A204.1 (cell line): ENCODE results near the gene EHBP1.

Source experiments
- FAIRE-seq: peaks from 2 replicates; lab custom pipeline; 2012; peaks lifted over from hg19 to GRCh38; lab: Jason Lieb, UNC

EHBP1 gene

DNA sequence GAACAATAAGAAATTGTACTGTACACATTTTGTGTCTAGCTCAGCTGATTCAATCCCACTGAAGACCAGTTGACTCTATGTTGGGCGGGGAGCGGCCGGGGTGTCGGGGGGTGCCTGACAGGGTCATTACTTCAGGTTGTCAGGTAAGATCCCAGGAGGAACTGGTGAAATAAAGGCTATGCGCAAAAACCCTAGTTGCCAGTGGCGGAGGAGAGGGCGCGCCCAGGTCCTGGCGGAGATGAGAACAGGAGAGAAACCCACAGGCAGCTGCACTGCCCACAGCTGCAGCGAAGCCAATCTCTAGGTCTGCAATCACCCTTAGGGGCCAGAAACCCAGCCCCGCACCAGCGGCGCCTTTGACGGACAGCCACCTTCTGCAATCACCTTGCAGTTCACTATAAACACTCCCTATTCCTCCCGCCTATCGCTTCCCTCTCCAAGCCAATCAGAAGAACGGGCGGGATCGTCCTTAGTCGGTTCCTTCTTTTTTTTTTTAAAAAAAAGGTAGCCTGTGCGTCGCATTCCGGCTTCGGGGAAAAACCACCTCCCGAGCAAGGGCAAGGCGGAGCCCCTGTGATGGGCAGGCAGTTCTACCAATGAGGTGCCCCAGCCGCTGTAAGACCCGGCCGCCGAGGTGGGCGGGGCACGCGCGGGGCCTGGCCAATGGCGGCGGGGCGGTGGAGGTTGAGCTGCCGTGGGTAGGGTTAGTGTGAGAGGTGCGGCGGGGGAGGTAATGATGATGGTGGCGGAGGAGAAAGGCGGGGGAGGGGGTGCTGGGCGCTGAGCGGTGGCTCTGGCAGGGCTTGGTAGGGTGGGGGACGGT is at the start of gene EHBP1:
Gene EHBP1 (plus strand): TSS at position 707 of the 823 bp plus-strand sequence. CDS start 1,479 bp downstream, outside the sequence.
- FAIRE-seq = peak; percentile 98

DNA sequence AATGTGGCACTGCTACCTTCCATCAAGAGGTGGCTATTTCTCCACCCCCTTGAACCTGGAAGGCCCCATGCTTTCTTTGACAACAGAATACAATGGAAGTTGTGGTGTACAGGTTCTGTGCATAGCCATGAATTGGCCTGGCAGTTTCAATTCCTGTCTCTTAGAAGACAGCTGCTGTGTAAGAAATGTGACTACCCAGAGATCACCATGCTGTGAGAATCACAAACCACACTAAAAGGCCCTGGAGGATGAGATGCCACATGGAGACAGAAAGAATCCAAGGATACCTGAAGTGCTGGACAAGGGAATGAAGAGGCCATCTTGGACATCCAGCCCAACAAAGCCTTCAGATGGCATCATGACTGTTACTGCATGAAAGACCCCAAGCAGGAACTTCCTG is 47.7 kb upstream of the EHBP1 start:
- FAIRE-seq = no peak

DNA sequence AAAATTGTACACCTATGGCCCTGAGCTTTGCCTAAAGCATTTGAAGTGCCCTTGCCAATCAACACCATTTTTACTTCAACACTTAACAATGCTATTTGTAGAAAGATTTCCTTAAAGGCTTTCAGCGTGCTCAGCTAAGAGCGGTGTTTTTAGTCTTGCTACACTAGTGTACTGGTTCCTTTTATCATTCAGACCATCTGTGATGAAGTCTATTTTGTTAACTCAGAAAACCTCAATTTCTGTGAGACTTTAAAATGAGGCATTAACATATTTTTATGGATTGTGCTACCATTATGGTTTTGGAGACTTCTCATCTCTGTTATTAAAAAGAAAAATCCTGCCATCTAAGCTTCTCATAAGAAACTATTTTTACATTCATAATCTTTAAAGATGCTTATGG is 46.6 kb upstream of the EHBP1 start:
- FAIRE-seq = no peak

DNA sequence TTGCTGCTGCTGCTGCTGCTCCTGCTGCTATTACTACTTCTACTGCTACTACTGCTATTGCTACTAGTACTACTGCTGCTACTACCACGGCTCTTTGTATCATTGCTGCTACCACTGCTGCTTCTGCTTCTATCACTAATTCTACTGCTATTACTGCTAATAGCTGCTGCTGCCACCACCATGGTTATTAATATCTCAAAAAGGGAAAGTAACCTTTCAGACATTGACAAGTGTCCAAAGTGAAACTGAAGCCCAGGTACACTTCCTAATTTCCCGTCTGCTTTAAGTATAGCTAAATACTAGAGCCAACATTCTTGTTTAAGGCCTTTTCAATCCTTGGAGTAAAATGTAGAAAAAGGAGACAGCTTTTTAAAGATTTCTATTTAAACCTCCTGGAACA is 45.4 kb upstream of the EHBP1 start:
- FAIRE-seq = no peak

DNA sequence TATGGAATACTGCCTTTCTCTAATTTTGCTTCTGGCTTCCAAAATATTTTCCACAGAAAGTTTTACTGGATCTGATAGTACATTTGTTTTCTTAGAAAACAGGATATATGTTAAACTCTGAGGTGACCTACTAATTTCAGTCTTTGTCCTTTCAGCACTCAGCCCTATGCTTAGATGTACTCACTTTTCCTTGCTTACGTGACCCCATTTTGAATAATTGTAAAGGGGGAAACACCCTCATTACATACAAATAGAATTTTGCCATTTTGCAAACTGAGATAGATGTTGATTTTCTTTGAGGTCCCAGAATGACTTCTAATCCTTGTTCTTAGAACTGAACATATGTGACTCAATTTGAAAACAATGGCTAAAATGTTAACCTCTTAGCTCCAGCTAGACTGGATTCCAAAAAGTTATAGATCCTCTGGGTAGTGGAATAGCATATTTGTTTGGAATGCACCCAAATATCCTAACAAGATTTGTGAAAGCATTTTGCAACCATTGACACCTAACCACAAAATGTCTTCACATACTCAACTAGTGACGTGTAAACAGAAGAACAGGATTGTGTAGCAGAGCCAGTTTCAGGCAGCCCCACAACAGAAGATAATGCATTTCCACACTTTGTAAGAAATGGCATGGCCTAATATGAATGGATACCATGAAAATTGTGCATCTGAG is 44.8 kb upstream of the EHBP1 start:
- FAIRE-seq = no peak

DNA sequence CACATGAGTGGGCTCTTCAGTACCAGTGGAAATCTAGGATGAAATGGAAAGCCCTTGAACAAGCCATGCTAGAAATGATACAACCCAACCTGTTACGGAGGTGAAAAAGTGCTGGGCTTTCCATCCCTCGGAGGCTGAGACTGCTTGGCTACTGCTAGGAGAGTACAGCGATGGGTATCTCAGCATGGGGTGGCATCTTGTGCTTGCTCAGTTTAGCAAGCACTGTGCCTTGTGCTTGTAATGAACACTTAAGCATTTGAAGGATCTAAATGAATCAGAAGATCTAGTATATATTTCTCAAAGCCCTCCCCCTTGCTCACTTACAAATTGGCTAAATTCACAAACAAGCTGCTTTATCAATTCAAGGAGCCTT is 44.3 kb upstream of the EHBP1 start:
- no peak for FAIRE-seq

DNA sequence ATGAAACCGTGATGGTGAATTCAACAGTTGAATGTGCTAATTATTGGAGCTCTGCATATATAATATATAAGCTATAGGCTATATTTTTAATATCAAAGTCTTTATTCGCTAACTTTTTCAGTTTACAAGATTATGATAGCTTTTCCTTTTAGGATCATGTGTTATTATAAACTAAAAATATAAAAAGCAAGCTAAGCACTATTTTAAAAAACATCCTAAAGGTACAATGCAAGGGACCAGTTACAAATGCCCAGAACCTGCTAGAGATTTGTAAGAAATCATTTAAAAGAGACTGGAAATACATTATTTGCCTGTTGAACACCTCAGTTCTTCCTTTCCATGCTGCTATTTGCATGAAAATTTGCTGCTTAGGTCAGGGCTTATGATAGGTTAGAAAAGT is 43.4 kb upstream of the EHBP1 start:
- FAIRE-seq = no peak

DNA sequence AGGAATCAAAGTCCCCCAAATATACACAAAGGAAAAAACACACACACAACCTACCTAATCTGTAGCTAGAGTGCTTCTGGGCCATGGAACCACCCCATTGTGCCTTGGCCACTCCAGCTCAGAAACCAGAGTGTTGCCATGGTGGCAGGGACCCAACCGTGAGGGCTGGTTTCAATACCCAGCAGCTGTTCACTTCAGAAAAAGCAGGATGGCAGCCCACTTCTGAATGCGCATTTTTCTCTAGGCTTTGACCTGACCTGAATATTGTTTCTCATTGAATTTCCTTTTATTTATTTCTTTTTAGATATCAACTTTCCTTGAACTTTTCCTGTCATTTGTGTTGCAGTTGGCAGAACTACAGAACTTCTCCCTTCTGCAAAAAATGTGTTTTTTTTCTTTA is 43.0 kb upstream of the EHBP1 start:
- FAIRE-seq = no peak

DNA sequence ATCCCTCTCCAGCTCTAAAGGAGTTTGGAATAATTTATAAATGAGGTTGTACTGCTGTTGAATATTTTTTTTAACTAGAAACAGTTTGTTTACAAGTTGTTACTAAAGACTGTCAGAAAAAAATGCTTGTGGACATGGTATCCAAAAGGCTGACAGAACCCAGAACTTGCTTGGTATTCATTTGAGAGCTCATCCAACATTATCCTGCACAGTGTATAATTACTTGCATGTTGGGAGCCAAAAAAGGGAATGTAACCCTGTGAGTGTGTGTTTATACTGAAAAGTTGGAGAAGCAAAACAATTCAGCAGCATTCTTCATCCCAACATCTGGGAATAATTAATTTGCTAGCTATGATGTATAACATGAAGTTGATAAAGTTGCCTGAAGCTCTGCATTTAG is 42.1 kb upstream of the EHBP1 start:
- no peak for FAIRE-seq

DNA sequence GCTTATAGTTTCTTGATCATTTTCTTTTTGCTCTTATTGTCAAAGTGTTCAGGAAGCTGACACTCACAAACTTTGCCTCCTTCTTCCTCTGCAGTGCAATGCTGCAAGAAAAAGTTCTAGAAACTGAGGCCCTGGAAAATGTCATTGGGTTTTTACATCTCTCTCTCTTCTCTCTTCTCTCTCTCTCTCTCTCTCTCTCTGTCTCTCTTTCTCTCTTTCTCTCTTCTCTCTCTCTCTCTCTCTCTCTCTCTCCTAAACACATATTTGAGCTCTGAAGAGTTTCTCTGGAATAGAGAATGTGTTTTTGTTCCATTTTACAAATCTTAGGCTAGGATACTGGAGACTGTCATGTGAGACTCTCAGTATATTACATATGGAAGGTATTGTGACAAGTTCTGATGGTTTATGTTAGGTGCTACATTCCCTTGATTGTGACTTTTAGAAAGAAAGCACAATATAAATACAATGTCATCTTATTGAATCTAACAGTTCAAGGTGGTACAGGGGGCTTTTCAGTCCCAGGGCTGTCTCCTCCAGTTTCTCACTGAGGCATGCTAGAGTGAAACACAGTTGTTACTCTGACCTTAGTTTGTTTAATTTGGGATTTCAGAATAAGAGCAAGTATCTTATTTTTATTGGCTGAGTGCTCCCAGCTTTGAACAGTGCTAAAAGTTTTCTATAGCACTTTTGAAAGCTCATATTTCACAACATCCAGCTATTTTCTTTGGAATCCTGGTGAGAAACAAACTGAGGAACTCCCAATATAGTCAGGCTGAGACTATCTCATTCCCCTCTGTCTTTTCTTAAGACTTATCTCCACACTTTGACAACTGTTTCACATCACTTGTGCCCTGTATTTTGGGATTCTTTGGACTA is 41.4 kb upstream of the EHBP1 start:
- FAIRE-seq = no peak

DNA sequence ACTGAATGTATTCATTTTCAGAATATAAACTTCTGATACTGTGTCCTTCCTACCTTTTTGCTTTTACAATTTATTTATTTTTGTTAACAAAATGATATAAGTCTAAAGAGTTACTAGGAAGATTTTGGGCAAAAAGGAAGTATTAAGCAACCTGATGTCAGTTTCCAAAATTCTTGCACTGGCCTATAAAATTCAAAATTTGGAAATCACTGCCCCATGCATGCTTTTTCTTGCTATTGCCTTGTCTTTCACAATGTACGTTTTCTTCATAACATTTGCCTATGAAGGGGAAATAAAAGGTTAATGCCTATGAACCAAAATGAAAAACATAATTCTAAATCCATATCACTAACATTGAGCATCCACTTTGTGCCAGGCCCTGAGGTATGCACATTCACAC is 40.1 kb upstream of the EHBP1 start:
- FAIRE-seq = no peak

DNA sequence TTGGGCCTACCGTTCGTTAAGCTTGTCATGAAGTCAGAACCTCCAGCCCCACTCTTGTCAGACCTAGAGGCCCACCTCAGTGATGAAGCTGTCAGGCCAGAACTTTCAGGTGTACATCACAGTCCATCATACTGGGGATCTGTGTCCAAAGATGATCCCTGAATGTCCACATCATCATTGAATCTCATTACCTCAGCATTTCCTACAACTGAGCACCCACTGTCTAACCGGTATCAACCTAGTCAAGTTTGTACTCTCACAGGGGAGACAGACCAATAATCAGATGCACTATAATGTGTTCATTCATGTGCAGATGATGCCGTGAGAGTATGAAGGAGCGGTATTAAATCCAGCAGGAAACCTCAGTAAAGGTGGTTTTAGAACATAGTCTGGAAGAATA is 36.3 kb upstream of the EHBP1 start:
- FAIRE-seq = no peak

DNA sequence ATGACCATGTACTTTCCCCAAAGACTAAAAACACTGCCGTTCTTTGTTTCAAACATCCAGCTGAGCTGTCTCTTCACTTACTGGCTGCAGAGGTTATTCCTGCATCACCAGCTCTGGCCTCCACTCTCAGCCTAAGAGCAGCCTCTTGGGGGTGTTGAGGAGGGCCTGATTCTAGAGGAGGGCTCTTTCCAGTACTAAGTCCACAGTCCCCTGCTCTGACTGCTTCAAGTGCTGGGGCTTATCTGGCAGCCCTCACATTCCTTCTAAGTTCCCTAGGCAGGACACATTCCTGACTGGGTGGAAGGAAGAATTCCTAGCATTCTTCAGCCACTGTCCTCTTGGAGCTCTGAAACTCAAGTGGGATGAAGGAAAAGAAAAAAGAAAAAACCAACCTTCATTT is 32.9 kb upstream of the EHBP1 start:
- no peak for FAIRE-seq

DNA sequence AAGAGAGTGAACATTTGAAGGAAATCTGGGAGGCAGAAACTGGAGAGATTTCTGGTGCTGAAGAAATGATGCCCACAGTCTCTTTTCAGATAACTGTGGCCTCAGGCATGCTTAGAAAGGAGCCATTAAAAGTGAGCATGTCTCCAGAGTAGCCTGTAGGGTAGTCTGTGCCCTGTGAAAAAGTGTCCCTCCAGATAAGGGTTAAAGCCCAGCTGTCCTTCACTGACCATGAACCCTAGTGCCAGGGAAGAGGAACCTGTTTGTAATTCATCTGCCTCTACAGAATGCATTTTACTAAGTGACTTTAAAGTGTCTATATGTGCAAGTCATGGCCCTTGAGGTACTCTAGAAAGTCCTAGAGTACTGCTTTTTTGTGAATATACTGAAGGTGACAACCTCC is 30.5 kb upstream of the EHBP1 start:
- no peak for FAIRE-seq

DNA sequence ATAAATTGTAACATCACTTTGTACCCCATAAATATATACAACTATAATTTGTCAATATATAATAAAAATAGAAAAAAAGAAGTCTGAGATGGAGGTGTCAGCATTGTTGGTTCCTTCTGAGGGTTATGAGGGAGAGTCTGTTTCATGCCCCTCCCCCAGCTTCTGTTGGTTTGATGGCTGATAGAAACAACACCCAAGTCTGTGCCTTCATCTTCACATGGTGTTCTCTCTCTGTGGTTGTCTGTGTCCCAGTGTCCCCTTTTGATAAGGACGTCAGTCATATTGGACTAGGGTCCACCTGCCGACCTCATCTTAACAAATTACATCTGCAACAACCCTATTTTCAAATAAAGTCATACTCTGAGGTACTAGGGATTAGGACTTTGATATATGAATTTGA is 20.3 kb upstream of the EHBP1 start:
- no peak for FAIRE-seq

DNA sequence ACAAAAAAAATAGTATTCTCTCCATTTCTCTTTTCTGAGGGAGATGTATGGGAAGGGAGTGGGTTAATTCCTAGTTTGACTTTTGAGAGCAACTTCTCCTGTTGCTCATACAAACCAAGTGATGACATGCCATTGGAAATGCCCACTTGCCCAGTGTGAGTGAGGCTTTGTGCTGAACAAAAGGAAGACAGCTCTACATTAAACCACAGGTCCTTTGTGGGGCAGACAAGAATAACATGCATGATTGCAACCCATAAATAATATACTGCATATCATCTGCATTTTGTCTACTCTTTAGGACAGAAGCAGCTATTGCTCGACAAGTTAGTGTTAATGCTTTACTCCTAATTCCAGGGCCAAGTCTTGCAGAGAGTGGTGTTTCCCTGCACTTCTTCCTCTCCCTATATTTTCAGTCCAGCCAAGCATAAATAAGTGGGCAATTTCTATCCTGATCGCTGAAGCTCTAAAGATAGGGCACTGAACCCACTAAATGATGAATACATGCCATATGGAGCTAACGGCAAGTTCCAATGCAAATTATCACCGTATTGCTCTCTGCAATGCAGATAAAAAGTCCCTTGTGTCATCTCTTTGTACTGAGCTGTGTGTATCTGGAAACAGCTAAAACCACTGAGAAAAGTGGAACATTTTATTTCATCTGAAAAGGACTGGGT is 19.4 kb upstream of the EHBP1 start:
- no peak for FAIRE-seq

DNA sequence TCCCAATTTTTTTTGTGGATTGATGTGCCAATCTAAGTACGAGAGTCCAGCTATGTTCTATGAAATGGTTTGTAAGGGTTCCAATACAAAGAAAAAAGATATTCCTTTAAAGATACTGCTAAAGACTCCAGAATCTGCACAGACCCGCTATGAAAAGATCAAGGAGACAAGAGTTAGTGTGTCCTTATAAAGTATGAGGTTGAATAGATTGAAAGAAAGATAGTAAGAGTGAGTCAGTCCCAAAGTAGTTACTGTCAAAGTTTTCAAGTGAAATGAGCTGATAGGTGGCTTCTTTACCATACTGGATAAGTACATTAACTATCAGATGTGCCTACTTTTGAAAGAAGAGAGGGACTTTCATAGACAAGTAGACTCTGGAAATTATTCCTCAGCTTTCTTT is 17.9 kb upstream of the EHBP1 start:
- FAIRE-seq = no peak

DNA sequence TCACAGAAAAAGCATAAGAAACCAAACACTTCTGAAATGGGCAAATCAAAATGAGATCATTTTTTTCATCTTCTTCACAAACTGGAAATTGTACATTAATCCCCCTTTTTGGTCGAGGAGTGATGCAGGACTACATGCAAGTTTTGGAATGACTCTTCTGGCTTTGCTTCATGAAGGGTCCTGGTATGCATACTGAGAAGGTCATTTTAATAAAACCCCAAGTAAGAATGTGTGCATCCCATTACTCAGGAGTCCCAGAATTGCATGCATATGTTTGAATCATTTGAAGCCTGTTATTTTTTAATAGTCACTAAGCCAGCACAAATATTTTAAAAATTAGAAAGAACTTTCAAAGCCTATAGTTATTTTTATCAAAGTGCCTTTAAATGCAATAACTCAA is 16.7 kb upstream of the EHBP1 start:
- no peak for FAIRE-seq

DNA sequence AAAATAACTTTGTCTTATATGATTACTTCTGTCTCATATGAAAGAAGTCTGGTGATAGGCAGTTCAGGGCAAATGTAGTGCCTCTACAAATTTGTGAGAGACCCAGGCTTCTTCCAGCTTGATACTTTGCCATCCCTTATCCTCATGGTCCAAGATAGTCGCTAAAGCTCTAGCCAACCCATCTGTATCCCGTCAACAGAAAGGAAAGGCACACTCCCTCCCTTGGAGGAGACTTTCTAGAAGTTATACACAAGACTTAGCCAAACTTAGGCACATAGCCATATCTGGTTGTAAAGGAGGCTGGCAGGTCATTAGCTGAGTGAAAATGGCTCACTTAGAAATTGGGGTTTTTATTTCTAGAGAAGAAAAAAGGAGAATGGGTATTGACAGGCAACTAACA is 14.3 kb upstream of the EHBP1 start:
- no peak for FAIRE-seq

DNA sequence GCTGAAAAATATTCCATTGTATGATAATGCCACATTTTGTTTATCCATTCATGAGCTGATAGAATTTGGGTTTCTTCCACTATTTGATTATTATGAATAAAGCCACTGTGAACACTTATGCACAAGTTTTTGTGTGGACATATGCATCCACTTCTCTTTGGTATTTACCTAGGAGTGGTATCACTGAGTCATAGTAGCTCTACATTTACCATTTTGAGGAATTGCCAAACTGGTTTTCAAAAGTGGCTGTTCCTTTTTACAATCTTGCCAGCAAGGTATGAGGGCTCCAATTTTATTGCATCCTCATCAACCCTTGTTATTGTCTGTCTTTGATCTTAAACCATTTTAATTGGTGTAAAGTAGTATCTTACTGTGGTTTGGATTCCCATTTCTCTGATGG is 13.3 kb upstream of the EHBP1 start:
- no peak for FAIRE-seq

DNA sequence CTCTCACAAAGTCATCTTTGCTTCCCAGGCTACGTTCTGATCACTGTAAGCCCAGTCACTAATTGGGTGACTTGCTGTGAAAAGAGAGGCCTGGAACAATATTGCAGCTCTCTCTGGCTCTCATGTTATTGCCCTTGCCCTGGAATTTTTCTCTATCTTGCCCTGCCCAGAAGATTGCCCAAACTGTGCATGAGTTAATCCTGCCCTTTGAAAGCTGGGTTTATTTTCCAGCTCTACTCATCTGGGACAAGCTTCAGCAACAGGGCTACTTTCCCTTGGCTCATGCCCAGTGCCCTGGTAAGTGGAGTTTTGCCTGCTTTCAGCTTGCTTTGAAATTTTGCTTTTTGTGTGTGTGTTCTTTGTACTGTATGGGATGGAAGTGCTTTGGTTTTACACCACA is 6.9 kb upstream of the EHBP1 start:
- FAIRE-seq = no peak

DNA sequence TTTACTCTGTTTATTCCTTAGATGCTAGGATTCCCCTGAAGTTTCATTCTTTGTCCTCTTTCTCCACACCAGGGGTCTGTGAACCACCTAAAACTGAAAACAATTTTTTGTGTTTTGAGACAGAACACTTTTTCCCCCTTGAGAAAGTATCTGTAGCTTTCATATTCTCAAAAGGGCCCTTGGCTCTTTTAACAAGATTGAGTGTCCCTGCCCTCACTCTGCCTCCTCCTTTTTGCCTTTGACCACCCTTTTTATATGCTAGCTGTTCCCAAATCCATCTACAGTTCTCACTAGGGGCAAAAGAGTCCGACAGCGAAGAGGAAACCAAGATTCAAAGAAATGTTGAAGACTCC is 883 bp upstream of the EHBP1 start:
- FAIRE-seq = no peak
